Panc1 (cell line): Measurements from ENCODE around the gene VPS33B. TPM values are rescaled to one million over a fixed set of nuclear protein-coding genes. Genes with fewer than 3 reads are reported as not detected.

Experiments used
- ATAC-seq: fragments of 200-7000 bp; cut with Tn5 transposase; 2 replicates; pipeline ENCODE4 v1.9.1; 2020; ENCODE audit warnings: mild to moderate bottlenecking, moderate library complexity
- BruUV-seq: library from RNA; stranded (reverse); fragments of 400-500 nt; replicated peaks from 2 replicates; lab custom pipeline; 2021; lab: Mats Ljungman, UMichigan
- CTCF ChIA-PET: fragments of 300-600 bp; sonication (Branson Sonifier 250); formaldehyde crosslinking; loops from one replicate; lab custom pipeline; 2022; ENCODE audit warnings: antibody characterized with exemption; lab: Charles Lee
- POLR2A ChIA-PET: fragments of 300-600 bp; sonication (Branson Sonifier 250); formaldehyde crosslinking; loops from one replicate; lab custom pipeline; 2022; ENCODE audit warnings: antibody characterized with exemption; lab: Charles Lee
- DNase-seq: peaks from one replicate; pipeline ENCODE4 v3.0.0-alpha.2; 2010; ENCODE audit warnings: low read depth, low spot score
- H3K27ac ChIP-seq: 2 replicates; pipeline ENCODE4 v1.5.1; 2011; ENCODE audit warnings: mild to moderate bottlenecking, low read length, inconsistent platforms
- H3K27me3 ChIP-seq: fragments of 200-500 bp; sonication (Bioruptor generic); 2 replicates; pipeline ENCODE4 v1.6.0; 2014; ENCODE audit warnings: low read length, inconsistent platforms; ENCODE audit not compliant: control insufficient read depth, insufficient read depth
- H3K36me3 ChIP-seq: fragments of 200-500 bp; sonication (Bioruptor generic); 2 replicates; pipeline ENCODE4 v1.5.1; 2014; ENCODE audit warnings: inconsistent platforms, mild to moderate bottlenecking, low read length, moderate library complexity; ENCODE audit not compliant: control insufficient read depth, insufficient read depth
- H3K4me1 ChIP-seq: 2 replicates; pipeline ENCODE4 v1.5.1; 2011; ENCODE audit warnings: inconsistent platforms, mild to moderate bottlenecking, low read length, moderate library complexity; ENCODE audit not compliant: control insufficient read depth, insufficient read depth
- H3K4me3 ChIP-seq, 2 experiments: 2 replicates each; pipeline ENCODE4 v1.5.1; 2011 to 2012; ENCODE audit warnings: low read depth in 2 of 2, low read length in 2 of 2, mild to moderate bottlenecking in 2 of 2, inconsistent platforms in 1 of 2, moderate library complexity in 1 of 2
- H3K9me3 ChIP-seq: fragments of 200-500 bp; sonication (Bioruptor generic); 2 replicates; pipeline ENCODE4 v1.5.1; 2014; ENCODE audit warnings: low read depth, mild to moderate bottlenecking, inconsistent platforms, low read length, moderate library complexity; ENCODE audit not compliant: control insufficient read depth, insufficient read depth
- CTCF ChIP-seq: fragments of 450-650 bp; IDR thresholded peaks from 2 replicates; pipeline ENCODE4 v1.5.1; 2017; ENCODE audit warnings: mild to moderate bottlenecking
- POLR2AphosphoS5 ChIP-seq: IDR thresholded peaks from 2 replicates; pipeline ENCODE4 v1.6.1; 2012; ENCODE audit warnings: mild to moderate bottlenecking, low read depth, low read length, moderate library complexity
- REST ChIP-seq, 2 experiments: IDR thresholded peaks; 2 replicates each; pipeline ENCODE4 v1.6.1; 2011 to 2012; ENCODE audit warnings: low read depth in 2 of 2, control low read depth in 1 of 2, low read length in 1 of 2, mild to moderate bottlenecking in 1 of 2, moderate library complexity in 1 of 2; ENCODE audit not compliant: insufficient read depth in 1 of 2
- SIN3A ChIP-seq: IDR thresholded peaks from 2 replicates; pipeline ENCODE4 v1.6.1; 2012; ENCODE audit warnings: low read depth, mild to moderate bottlenecking, low read length, moderate library complexity, borderline replicate concordance; ENCODE audit not compliant: insufficient read depth
- TCF7L2 ChIP-seq: IDR thresholded peaks from 2 replicates; pipeline ENCODE4 v1.6.1; 2011; ENCODE audit warnings: mild to moderate bottlenecking, low read depth, low read length, inconsistent platforms
- in situ Hi-C: cut with HindIII; loops from 2 replicates; pipeline ENCODE4 v1.10.0; 2016; ENCODE audit warnings: low sequenced_read_pairs, low pct_unique_long_range_greater_than_20kb
- intact Hi-C: fragments of 100-400 bp; cut with micrococcal nuclease; formaldehyde crosslinking; loops from one replicate; pipeline ENCODE4 v1.10.0; 2022; ENCODE audit not compliant: unreplicated experiment
- total RNA-seq: library from RNA; stranded (reverse); gene quantifications from one replicate; pipeline ENCODE4 v1.2.1, GENCODE V29; 2021; ENCODE audit not compliant: unreplicated experiment

The VPS33B gene
- total RNA-seq, 1 experiment from 2014 or later = 16.3 TPM

- H3K27me3 ChIP-seq = no peaks in the 10 kb centered on the region
- no peak for ATAC-seq
- peaks cover 23% of the 10 kb centered on the region for H3K4me1 ChIP-seq
- no peak overlapping the region for H3K4me3 ChIP-seq
- no TSS peak for BruUV-seq
- intact Hi-C loops (no loop called here), in situ Hi-C loops (no loop called here)
- H3K9me3 ChIP-seq = no peaks in the 10 kb centered on the region
- DNase-seq = no peak
- POLR2A ChIA-PET = no interaction called here
- CTCF ChIA-PET = interaction anchor here (1.1 kb wide), 1 partner anchor 97 kb away, joined by 3 read pairs; no protein-coding TSS in a partner anchor
- H3K36me3 ChIP-seq = peaks cover 4% of the 10 kb centered on the region; the same call in 1 of the 2 replicates
- TF ChIP-seq REST (IDR thresholded peaks at IDR 0.05; ENCODE audit: insufficient read depth in 1 of 2, low read depth in 2 of 2, low read length in 1 of 2) = no peak
- TF ChIP-seq POLR2AphosphoS5 = no peak
- no peak for TF ChIP-seq CTCF
- TF ChIP-seq SIN3A = no peak
- TF ChIP-seq TCF7L2 = no peak
- no peak overlapping the region for H3K27ac ChIP-seq
These were observed 69.3 kb downstream of the VPS33B start for GRCh38 chr15:90952901-90953677.

GRCh38 chr15:90950676-90951075, 71.7 kb downstream of the VPS33B start:
- H3K9me3 ChIP-seq = no peaks in the 10 kb centered on the region
- peaks cover 12% of the 10 kb centered on the region for H3K4me1 ChIP-seq
- ChIA-PET CTCF (no interaction called here), POLR2A (no interaction called here)
- TF ChIP-seq REST (IDR thresholded peaks at IDR 0.05; ENCODE audit: insufficient read depth in 1 of 2, low read depth in 2 of 2, low read length in 1 of 2) = no peak
- intact Hi-C loops (no loop called here), in situ Hi-C loops (no loop called here)
- peaks cover 4% of the 10 kb centered on the region; the same call in 1 of the 2 replicates for H3K36me3 ChIP-seq
- no peak for ATAC-seq
- no peaks in the 10 kb centered on the region for H3K27me3 ChIP-seq
- no peak overlapping the region for H3K4me3 ChIP-seq
- no TSS peak for BruUV-seq
- no peak for DNase-seq
- no peak overlapping the region for H3K27ac ChIP-seq
